ENCODE results near the gene EPHX1. TPM values are rescaled to one million over a fixed set of nuclear protein-coding genes. Genes with fewer than 3 reads are reported as not detected.
"Not testable (repeated sequence)": the region's sequence is repeated elsewhere in the genome, so short reads cannot be mapped to it uniquely, and the experiment has no call there.

EPHX1 gene
- total and polyA plus RNA-seq, 2 of the 8 experiments (the other 6 are each of a cell fraction or from before 2014, with no cell fraction given), result 45.3 to 79.1 TPM

- not testable (repeated sequence) for H3K4me2 ChIP-seq (ENCODE audit: insufficient read depth in 1 of 2, low read depth in 2 of 2, low read length in 2 of 2); H2BK20ac ChIP-seq (ENCODE audit: low read length); H4K8ac ChIP-seq (ENCODE audit: extremely low read depth, insufficient read depth, low read length); H3K4me3 ChIP-seq (ENCODE audit: extremely low read depth in 1 of 4, insufficient read depth in 2 of 4, low read depth in 3 of 4, low read length in 4 of 4); H2AFZ ChIP-seq (ENCODE audit: low read length); H3K27me3 ChIP-seq (replicated peaks in 1 of 4; ENCODE audit: control insufficient read depth in 3 of 4, extremely low read depth in 1 of 4, insufficient read depth in 3 of 4, low read length in 3 of 4); H2BK15ac ChIP-seq (ENCODE audit: low read length); H2BK120ac ChIP-seq (replicated peaks; ENCODE audit: low read depth, low read length); H3K18ac ChIP-seq (ENCODE audit: extremely low read depth, low read length); H3K9me3 ChIP-seq (ENCODE audit: insufficient read depth in 2 of 2, low read depth in 1 of 2, low read length in 1 of 2); H3K36me3 ChIP-seq (ENCODE audit: control insufficient read depth in 2 of 4, insufficient read depth in 4 of 4, low read length in 3 of 4); H2BK12ac ChIP-seq (ENCODE audit: low read depth, low read length); H3K23me2 ChIP-seq (ENCODE audit: low read depth, low read length); H2AK5ac ChIP-seq (ENCODE audit: low read depth, low read length); H3K4ac ChIP-seq (replicated peaks; ENCODE audit: insufficient read length, low read depth, low read length); H3K27ac ChIP-seq (ENCODE audit: low read depth, low read length); H3K23ac ChIP-seq (ENCODE audit: insufficient read length); H2BK5ac ChIP-seq (ENCODE audit: low read depth, low read length); H3K14ac ChIP-seq (ENCODE audit: insufficient read length); DNase-seq (ENCODE audit: low read depth in 1 of 2, low spot score in 2 of 2); H4K20me1 ChIP-seq (replicated peaks in 1 of 2; ENCODE audit: control insufficient read depth in 1 of 2, insufficient read depth in 2 of 2, low read length in 2 of 2); H3K9ac ChIP-seq (replicated peaks in 1 of 4; ENCODE audit: extremely low read depth in 1 of 4, low read depth in 3 of 4, low read length in 3 of 4); H4K91ac ChIP-seq (replicated peaks; ENCODE audit: insufficient read length, low read length); FAIRE-seq; H3K56ac ChIP-seq (replicated peaks; ENCODE audit: insufficient read length, low read depth, low read length); H4K5ac ChIP-seq (ENCODE audit: insufficient read length, low read depth, low read length)
- peaks cover 18 to 45% (median 31%) of the 10 kb centered on the region in 4 experiments for H3K4me1 ChIP-seq (replicated peaks in 1 of 4; ENCODE audit: control insufficient read depth in 3 of 4, insufficient read depth in 4 of 4, low read length in 3 of 4)
- WGBS, 2 experiments (ENCODE audit: extremely low coverage in 1 of 2, insufficient coverage in 1 of 2, insufficient read length in 1 of 2, insufficient replicate concordance in 2 of 2, low coverage in 1 of 2, low lambda C conversion rate in 2 of 2, missing lambda C conversion rate in 1 of 2), result 89% methylated on average over 1 of the region's 7 CpGs; no CpG with 5 or more reads in 1 of the 2 experiments
- ChIA-PET CTCF (ENCODE audit: partially characterized antibody) (interaction anchor here (1.4 to 8.4 kb wide), 4 partner anchors 11 to 340 kb away, joined by 3 to 50 read pairs (median 29); partner anchors contain the start of gene SRP9), POLR2A (ENCODE audit: partially characterized antibody) (interaction anchor here (1.4 to 13.3 kb wide), 2 partner anchors 23 to 33 kb away, joined by 4 to 166 read pairs; partner anchors contain the start of gene SRP9)
- peaks cover 12% of the 10 kb centered on the region for H3K79me1 ChIP-seq (ENCODE audit: low read depth, low read length)
- H3K79me2 ChIP-seq (ENCODE audit: control insufficient read depth in 1 of 2, insufficient read depth in 2 of 2, low read length in 2 of 2), result peaks cover 0 to 27% of the 10 kb centered on the region in 2 experiments; a peak in 1 of 4 replicates
Observed at GRCh38 chr1:225815090-225815489, 5.2 kb downstream of the EPHX1 start.
